HepG2 (cell line): ENCODE measurements around the gene KRTAP5-9. TPM values are rescaled to one million over a fixed set of nuclear protein-coding genes. Genes with fewer than 3 reads are reported as not detected.

Experiments
- ATAC-seq: fragments of 200-7000 bp; cut with Tn5 transposase; 3 replicates; pipeline ENCODE4 v1.9.1; 2020; ENCODE audit warnings: mild to moderate bottlenecking, moderate library complexity
- BruUV-seq: library from RNA; stranded (reverse); fragments of 400-500 nt; replicated peaks from 2 replicates; lab custom pipeline; 2021; lab: Mats Ljungman, UMichigan
- CTCF ChIA-PET: fragments of 300-600 bp; formaldehyde crosslinking; extraction: SDS; loops from one replicate; lab custom pipeline; 2021; ENCODE audit warnings: low total read pairs, inconsistent platforms, low intra/inter-chr PET ratio; lab: Yijun Ruan, JAX
- POLR2A ChIA-PET: fragments of 350-600 bp; sonication (Branson Sonifier 250); formaldehyde crosslinking; loops from one replicate; lab custom pipeline; 2020; ENCODE audit warnings: antibody characterized with exemption, inconsistent platforms; lab: Yijun Ruan, JAX
- DNase-seq: peaks from one replicate; pipeline ENCODE4 v3.0.0-alpha.2; 2015; ENCODE audit warnings: low spot score
- FAIRE-seq: peaks from 3 replicates; lab custom pipeline; 2011; peaks lifted over from hg19 to GRCh38; lab: Jason Lieb, UNC
- H2AFZ ChIP-seq: one replicate; pipeline ENCODE4 v1.6.1; 2011; ENCODE audit warnings: low read length, inconsistent platforms
- H3K27ac ChIP-seq: fragments of 300-600 bp; 3 replicates; pipeline ENCODE4 v1.8.0; 2011; ENCODE audit warnings: mixed run types, mild to moderate bottlenecking, mixed read lengths, low read length, inconsistent platforms; ENCODE audit not compliant: insufficient read depth; ENCODE audit errors: extremely low read length
- H3K27me3 ChIP-seq, 2 experiments: fragments of 200-600 bp in 1 of 2; 2 replicates in 1 of 2; 3 replicates in 1 of 2; pipeline versions ENCODE4 v1.6.0 to v1.8.0; 2011; ENCODE audit warnings: low read length in 2 of 2, mild to moderate bottlenecking in 2 of 2, moderate library complexity in 2 of 2, inconsistent platforms in 1 of 2; ENCODE audit not compliant: insufficient read depth in 2 of 2, control insufficient read depth in 1 of 2
- H3K36me3 ChIP-seq, 2 experiments: fragments of 200-600 bp in 1 of 2; replicated peaks in 1 of 2; 2 replicates in 1 of 2; 3 replicates in 1 of 2; pipeline versions ENCODE4 v1.5.1 to v1.8.0; 2011; ENCODE audit warnings: low read length in 2 of 2, inconsistent platforms in 1 of 2; ENCODE audit not compliant: insufficient read depth in 2 of 2, control insufficient read depth in 1 of 2
- H3K4me1 ChIP-seq: 2 replicates; pipeline ENCODE4 v1.5.1; 2012; ENCODE audit warnings: low read length, inconsistent platforms; ENCODE audit not compliant: insufficient read depth
- H3K4me2 ChIP-seq: 2 replicates; pipeline ENCODE4 v1.6.0; 2011; ENCODE audit warnings: low read depth, low read length, inconsistent platforms
- H3K4me3 ChIP-seq, 3 experiments: fragments of 200-600 bp in 1 of 3; sonication (generic), shearing (Covaris generic) in 1 of 3; replicated peaks in 1 of 3; 2 replicates each; pipeline ENCODE4 v1.5.1; 2011 to 2016; ENCODE audit warnings: low read length in 3 of 3, inconsistent platforms in 2 of 3, low read depth in 2 of 3, mild to moderate bottlenecking in 2 of 3, control low read depth in 1 of 3, mixed read lengths in 1 of 3; ENCODE audit not compliant: insufficient read depth in 1 of 3
- H3K79me2 ChIP-seq: one replicate; pipeline ENCODE4 v1.6.1; 2011; ENCODE audit warnings: low read length, inconsistent platforms; ENCODE audit not compliant: insufficient read depth
- H3K9ac ChIP-seq: 2 replicates; pipeline ENCODE4 v1.6.0; 2011; ENCODE audit warnings: mild to moderate bottlenecking, low read depth, low read length, inconsistent platforms; ENCODE audit not compliant: insufficient read depth
- H3K9me3 ChIP-seq: 2 replicates; pipeline ENCODE4 v1.5.1; 2012; ENCODE audit warnings: mild to moderate bottlenecking, low read length
- H4K20me1 ChIP-seq: 2 replicates; pipeline ENCODE4 v1.6.0; 2011; ENCODE audit warnings: inconsistent platforms, mild to moderate bottlenecking, low read length, moderate library complexity; ENCODE audit not compliant: insufficient read depth
- JUND ChIP-seq: sonication (generic); formaldehyde crosslinking; IDR thresholded peaks from 2 replicates; pipeline ENCODE4 v1.8.0; 2022; ENCODE audit warnings: mild to moderate bottlenecking, missing genetic modification reagents
- KDM4B ChIP-seq: sonication (generic); formaldehyde crosslinking; IDR thresholded peaks from 2 replicates; pipeline ENCODE4 v1.4.0; 2020; ENCODE audit warnings: missing genetic modification reagents
- MAF1 ChIP-seq: sonication (generic); formaldehyde crosslinking; IDR thresholded peaks from 2 replicates; pipeline ENCODE4 v1.5.0; 2020; ENCODE audit warnings: missing genetic modification reagents, borderline replicate concordance
- ONECUT2 ChIP-seq: sonication (generic); formaldehyde crosslinking; IDR thresholded peaks from 2 replicates; pipeline ENCODE4 v1.4.0; 2020; ENCODE audit warnings: missing genetic modification reagents
- RFX1 ChIP-seq: fragments of 450-650 bp; IDR thresholded peaks from 2 replicates; pipeline ENCODE4 v1.6.1; 2017
- RXRA ChIP-seq: sonication (generic); formaldehyde crosslinking; IDR thresholded peaks from 2 replicates; pipeline ENCODE4 v1.5.1; 2020; ENCODE audit warnings: missing genetic modification reagents
- TOE1 ChIP-seq: sonication (generic); formaldehyde crosslinking; IDR thresholded peaks from 2 replicates; pipeline ENCODE4 v1.4.0; 2020; ENCODE audit warnings: mild to moderate bottlenecking, missing genetic modification reagents
- U2AF2 ChIP-seq: fragments of 200-400 bp; formaldehyde crosslinking; IDR thresholded peaks from 2 replicates; pipeline ENCODE4 v1.6.1; 2017; ENCODE audit warnings: low read depth, mild to moderate bottlenecking, low read length
- UBTF ChIP-seq: sonication (generic); formaldehyde crosslinking; IDR thresholded peaks from 2 replicates; pipeline ENCODE4 v1.4.0; 2020; ENCODE audit warnings: mild to moderate bottlenecking, missing genetic modification reagents
- ZBTB3 ChIP-seq: sonication (generic); formaldehyde crosslinking; IDR thresholded peaks from 2 replicates; pipeline ENCODE4 v1.4.0; 2020; ENCODE audit warnings: low read depth, mild to moderate bottlenecking, moderate library complexity, missing genetic modification reagents, borderline replicate concordance
- ZNF512 ChIP-seq: sonication (generic); formaldehyde crosslinking; IDR thresholded peaks from 2 replicates; pipeline ENCODE4 v1.4.0; 2020; ENCODE audit warnings: mild to moderate bottlenecking, missing genetic modification reagents
- ZSCAN9 ChIP-seq: IDR thresholded peaks from 2 replicates; pipeline ENCODE4 v1.6.1; 2016; ENCODE audit warnings: borderline replicate concordance
- ZUFSP ChIP-seq: sonication (generic); formaldehyde crosslinking; IDR thresholded peaks from 2 replicates; pipeline ENCODE4 v1.9.0; 2021; ENCODE audit warnings: missing genetic modification reagents, mild to moderate bottlenecking, borderline replicate concordance
- WGBS: methylation state at CpG from one replicate; pipeline ENCODE4 v1.1.6; 2017; ENCODE audit warnings: low lambda C conversion rate; 5-methylcytosine and 5-hydroxymethylcytosine counted together
- in situ Hi-C: cut with HindIII; loops from 2 replicates; pipeline ENCODE4 v1.10.0; 2017; ENCODE audit warnings: low pct_unique_long_range_greater_than_20kb; ENCODE audit not compliant: extremely low pct_ligation_motif_present
- intact Hi-C: fragments of 100-400 bp; cut with micrococcal nuclease; formaldehyde crosslinking; loops from one replicate; pipeline ENCODE4 v1.10.0; 2022; ENCODE audit not compliant: unreplicated experiment
- polyA plus RNA-seq, 8 experiments: library from polyadenylated mRNA; depleted of rRNA in 3 of 8; stranded (reverse) in 7 of 8; unstranded in 1 of 8; fragments of >200 nt; fragmentation: Illumina TruSeq in 4 of 8; extraction: Trizol in 4 of 8; gene quantifications; 2 replicates each; pipeline versions ENCODE4 v1.2.1 to v1.2.3, GENCODE V29; 2011 to 2016; ENCODE audit warnings: low read depth in 4 of 8, missing spikeins in 1 of 8, mixed read lengths in 1 of 8; ENCODE audit not compliant: insufficient read depth in 1 of 8
- total RNA-seq, 5 experiments: library from RNA; depleted of rRNA; stranded (reverse); fragments of >200 nt; fragmentation: Illumina TruSeq; extraction: Trizol; gene quantifications; 2 replicates each; pipeline ENCODE4 v1.2.3, GENCODE V29; 2016; ENCODE audit warnings: low read depth in 1 of 5

Gene KRTAP5-9
- total and polyA plus RNA-seq, 2 of the 13 experiments (the other 11 are each of a cell fraction or from before 2014, with no cell fraction given) = 0.09 TPM; not detected in 1

- TF ChIP-seq ZNF512 (no peak), ZBTB3 (CRISPR knock-in tag) (no peak), UBTF (no peak), TOE1 (no peak), ZSCAN9 (CRISPR knock-in tag) (no peak)
Measured at GRCh38 chr11:71502871-71503435, 45.3 kb upstream of the KRTAP5-9 start (continued).

- no peak for DNase-seq
- in situ Hi-C loops = no loop called here
- Histone ChIP-seq H3K79me2 (no peaks in the 10 kb centered on the region), H3K9ac (no peak overlapping the region), H3K36me3 (peaks cover 3 to 14% of the 10 kb centered on the region in 2 experiments; a peak in 4 of 5 replicates), H3K4me1 (no peaks in the 10 kb centered on the region), H3K9me3 (no peaks in the 10 kb centered on the region), H3K27ac (no peak overlapping the region), H3K4me2 (no peak overlapping the region), H3K27me3 (no peaks in the 10 kb centered on the region), H3K4me3 (no peak overlapping the region), H4K20me1 (no peaks in the 10 kb centered on the region), H2AFZ (no peak overlapping the region)
- no peak for ATAC-seq
- CTCF ChIA-PET = no interaction called here
- WGBS = 93% methylated on average over 10 of the region's 10 CpGs
- TF ChIP-seq KDM4B (CRISPR knock-in tag) (no peak), JUND (no peak), ONECUT2 (CRISPR knock-in tag) (no peak), RXRA (no peak), MAF1 (CRISPR knock-in tag) (no peak), ZUFSP (CRISPR knock-in tag) (no peak), RFX1 (no peak), U2AF2 (no peak)
- intact Hi-C loops = no loop called here
- POLR2A ChIA-PET = no interaction called here
- no peak for FAIRE-seq
- no TSS peak for BruUV-seq
Measured at GRCh38 chr11:71504531-71504930, 43.7 kb upstream of the KRTAP5-9 start.
